Cardiac muscle cell (in vitro differentiated cells and primary cell): ENCODE results near the gene TMEM200B. TPM values are rescaled to one million over a fixed set of nuclear protein-coding genes. Genes with fewer than 3 reads are reported as not detected.
"Not testable (repeated sequence)": the region's sequence is repeated elsewhere in the genome, so short reads cannot be mapped to it uniquely, and the experiment has no call there.

Experiments
- DNase-seq, 2 donors: peaks; one replicate each; pipeline versions ENCODE4 v3.0.0 to v3.0.0-alpha.2; 2010 to 2017; ENCODE audit warnings: low read depth in 1 of 2, low spot score in 1 of 2
- H3K27ac ChIP-seq: fragments of 200-600 bp; sonication (generic); 2 replicates; pipeline ENCODE4 v1.5.1; 2016
- H3K27me3 ChIP-seq: fragments of 200-600 bp; sonication (generic); 2 replicates; pipeline ENCODE4 v1.6.0; 2016; ENCODE audit warnings: control low read depth
- H3K36me3 ChIP-seq: fragments of 200-600 bp; sonication (generic); 2 replicates; pipeline ENCODE4 v1.5.1; 2016; ENCODE audit warnings: control low read depth
- H3K4me1 ChIP-seq: fragments of 200-600 bp; sonication (generic); 2 replicates; pipeline ENCODE4 v1.8.1; 2017; ENCODE audit warnings: low read depth, mild to moderate bottlenecking, mixed run types
- H3K4me3 ChIP-seq: fragments of 200-600 bp; sonication (generic); 2 replicates; pipeline ENCODE4 v1.5.1; 2016; ENCODE audit warnings: mild to moderate bottlenecking
- H3K9me3 ChIP-seq: fragments of 200-600 bp; sonication (generic); 2 replicates; pipeline ENCODE4 v1.5.1; 2017; ENCODE audit warnings: low read depth, mild to moderate bottlenecking, control low read depth
- polyA plus RNA-seq: library from polyadenylated mRNA; unstranded; fragments of >200 nt; fragmentation: Nextera tagmentation; extraction: Ambion mirVana; gene quantifications from 2 replicates; pipeline ENCODE4 v1.2.1, GENCODE V29; 2016
- total RNA-seq: library from RNA; depleted of rRNA; stranded (reverse); fragments of >200 nt; gene quantifications from 2 replicates; pipeline ENCODE4 v1.2.3, GENCODE V29; 2016
- TF ChIP-seq, protein P1 (sequence below): IDR thresholded peaks from 2 replicates; pipeline ENCODE4 v1.5.1; 2012; ENCODE audit warnings: low read depth, mild to moderate bottlenecking, low read length

Gene TMEM200B
- total and polyA plus RNA-seq, 2 experiments from 2014 or later: 18.7 to 37.6 TPM

DNA sequence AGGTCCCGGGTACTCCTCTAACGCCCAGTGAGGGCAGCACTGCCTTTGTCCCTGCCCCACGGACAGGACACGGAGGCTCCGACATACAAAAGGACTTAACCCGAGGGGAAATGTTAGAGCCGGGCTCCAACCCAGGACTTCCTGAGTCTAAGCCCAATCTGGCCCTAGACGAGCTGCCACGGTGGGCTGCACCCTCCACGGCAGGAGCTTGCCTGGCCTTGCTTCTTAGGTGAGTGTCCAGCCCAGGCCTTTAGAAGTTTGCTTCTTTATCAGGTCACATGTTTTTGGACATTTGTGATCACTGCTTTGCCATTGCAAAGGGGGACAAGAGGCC is 11.0 kb upstream of the TMEM200B start:
- H3K27ac ChIP-seq: no peak overlapping the region
- no peak for DNase-seq
- no peaks in the 10 kb centered on the region for H3K36me3 ChIP-seq
- no peaks in the 10 kb centered on the region for H3K27me3 ChIP-seq
- no peaks in the 10 kb centered on the region for H3K4me1 ChIP-seq
- TF ChIP-seq, protein P1, sequence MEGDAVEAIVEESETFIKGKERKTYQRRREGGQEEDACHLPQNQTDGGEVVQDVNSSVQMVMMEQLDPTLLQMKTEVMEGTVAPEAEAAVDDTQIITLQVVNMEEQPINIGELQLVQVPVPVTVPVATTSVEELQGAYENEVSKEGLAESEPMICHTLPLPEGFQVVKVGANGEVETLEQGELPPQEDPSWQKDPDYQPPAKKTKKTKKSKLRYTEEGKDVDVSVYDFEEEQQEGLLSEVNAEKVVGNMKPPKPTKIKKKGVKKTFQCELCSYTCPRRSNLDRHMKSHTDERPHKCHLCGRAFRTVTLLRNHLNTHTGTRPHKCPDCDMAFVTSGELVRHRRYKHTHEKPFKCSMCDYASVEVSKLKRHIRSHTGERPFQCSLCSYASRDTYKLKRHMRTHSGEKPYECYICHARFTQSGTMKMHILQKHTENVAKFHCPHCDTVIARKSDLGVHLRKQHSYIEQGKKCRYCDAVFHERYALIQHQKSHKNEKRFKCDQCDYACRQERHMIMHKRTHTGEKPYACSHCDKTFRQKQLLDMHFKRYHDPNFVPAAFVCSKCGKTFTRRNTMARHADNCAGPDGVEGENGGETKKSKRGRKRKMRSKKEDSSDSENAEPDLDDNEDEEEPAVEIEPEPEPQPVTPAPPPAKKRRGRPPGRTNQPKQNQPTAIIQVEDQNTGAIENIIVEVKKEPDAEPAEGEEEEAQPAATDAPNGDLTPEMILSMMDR: no peak
- no peaks in the 10 kb centered on the region for H3K9me3 ChIP-seq
- no peak overlapping the region for H3K4me3 ChIP-seq

DNA sequence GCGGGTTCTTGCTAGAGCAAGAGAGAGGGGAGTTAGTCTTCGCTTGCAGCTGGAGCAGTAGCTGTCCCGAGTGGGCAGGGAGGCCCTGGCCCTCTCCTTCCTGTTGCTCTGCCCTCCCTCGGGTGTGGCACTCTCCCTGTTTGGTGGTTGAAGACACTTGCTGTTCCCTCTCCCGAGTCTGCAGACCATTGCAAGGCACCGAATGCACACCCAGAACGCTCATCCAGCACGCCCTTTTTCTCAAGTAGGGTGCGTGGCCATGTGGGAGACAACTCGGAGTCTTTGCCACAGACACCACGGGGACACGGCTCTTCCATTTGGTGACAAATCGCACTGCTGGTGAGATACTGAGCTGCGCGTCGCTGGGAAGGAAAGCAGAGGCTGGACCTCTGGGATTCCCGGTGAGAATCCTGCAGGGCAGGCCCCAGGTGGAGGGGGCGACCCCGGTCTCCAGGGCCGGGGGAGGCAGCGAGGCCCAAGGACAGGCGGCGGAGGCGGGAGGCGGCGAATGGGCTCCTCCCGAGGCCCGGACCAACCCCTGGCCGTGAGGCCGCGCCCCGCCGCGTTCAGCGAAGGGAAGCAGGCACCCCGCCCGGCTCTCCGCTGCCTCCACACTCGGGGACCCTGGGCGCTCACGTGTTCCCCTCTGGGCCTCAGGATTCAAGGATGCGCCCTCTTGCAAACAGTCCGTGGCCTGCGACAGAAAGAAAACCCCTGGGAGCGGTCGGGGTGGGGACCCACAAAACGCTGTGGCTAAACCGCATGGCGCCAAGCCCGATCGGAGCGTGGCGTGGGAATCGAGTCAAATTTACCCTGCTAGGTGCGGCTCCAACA is 10.4 kb upstream of the TMEM200B start:
- no peak for DNase-seq
- TF ChIP-seq, protein P1: no peak
- no peaks in the 10 kb centered on the region for H3K9me3 ChIP-seq

DNA sequence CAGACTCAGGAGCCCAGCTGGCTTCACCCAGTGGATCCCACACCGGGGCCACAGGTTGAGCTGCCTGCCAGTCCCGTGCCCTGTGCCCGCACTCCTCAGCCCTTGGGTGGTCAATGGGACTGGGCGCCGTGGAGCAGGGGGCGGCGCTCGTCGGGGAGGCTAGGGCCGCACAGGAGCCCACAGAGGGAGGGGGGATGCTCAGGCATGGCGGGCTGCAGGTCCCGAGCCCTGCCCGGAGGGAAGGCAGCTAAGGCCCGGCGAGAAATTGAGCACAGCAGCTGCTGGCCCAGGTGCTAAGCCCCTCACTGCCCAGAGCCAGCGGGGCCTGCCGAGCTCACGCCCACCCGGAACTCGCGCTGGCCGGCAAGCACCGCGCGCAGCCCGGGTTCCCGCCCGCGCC is 7.4 kb upstream of the TMEM200B start:
- not testable (repeated sequence) for H3K4me1 ChIP-seq, H3K27me3 ChIP-seq, DNase-seq, H3K36me3 ChIP-seq, H3K4me3 ChIP-seq, H3K27ac ChIP-seq, H3K9me3 ChIP-seq

More for the DNA sequence above, 10.4 kb upstream of the TMEM200B start:
- no peaks in the 10 kb centered on the region for H3K27me3 ChIP-seq
- H3K36me3 ChIP-seq: no peaks in the 10 kb centered on the region
- no peak overlapping the region for H3K27ac ChIP-seq
- no peak overlapping the region for H3K4me3 ChIP-seq
- no peaks in the 10 kb centered on the region for H3K4me1 ChIP-seq

DNA sequence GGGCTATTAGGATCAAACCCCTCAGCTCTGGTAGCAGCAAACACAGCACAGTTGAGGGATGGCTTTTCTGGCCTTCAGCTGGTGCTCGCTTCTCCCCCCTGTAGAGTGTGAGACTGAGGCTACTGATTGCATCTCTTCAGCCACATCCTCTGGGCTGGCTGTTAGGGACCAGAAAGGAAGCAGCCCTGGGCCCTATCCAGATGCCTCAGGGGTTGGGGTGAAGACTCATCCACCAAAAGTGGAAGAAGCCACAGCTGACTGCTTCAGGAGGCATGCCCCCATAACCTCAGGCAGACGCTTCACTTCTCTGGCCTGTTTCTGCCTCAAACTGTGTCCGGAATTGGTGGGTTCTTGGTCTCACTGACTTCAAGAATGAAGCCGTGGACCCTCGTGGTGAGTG is 6.2 kb upstream of the TMEM200B start:
- H3K9me3 ChIP-seq: no peaks in the 10 kb centered on the region
- H3K36me3 ChIP-seq: no peaks in the 10 kb centered on the region

DNA sequence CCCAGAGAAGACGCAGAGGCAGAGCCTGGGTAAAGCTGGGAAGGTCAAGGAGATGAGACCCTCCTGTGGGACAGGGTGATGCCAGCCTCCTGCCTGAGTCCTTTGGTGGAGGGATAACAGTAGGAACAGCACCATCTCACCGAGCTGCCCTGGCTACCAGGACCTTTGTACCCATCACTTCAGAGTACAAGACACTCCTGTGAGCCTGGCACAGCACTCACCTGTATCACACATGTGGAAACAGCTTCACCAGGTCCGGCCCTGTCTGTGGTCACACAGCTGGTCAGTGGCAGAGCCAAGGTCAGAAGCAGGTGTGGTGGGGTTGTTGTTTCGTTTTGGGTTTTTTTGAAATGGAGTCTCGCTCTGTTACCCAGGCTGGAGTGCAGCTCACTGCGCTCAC is 5.0 kb upstream of the TMEM200B start:
- TF ChIP-seq, protein P1: no peak
- Histone ChIP-seq H3K27me3 (no peaks in the 10 kb centered on the region), H3K27ac (no peak overlapping the region), H3K9me3 (no peaks in the 10 kb centered on the region), H3K4me3 (no peak overlapping the region), H3K36me3 (no peaks in the 10 kb centered on the region), H3K4me1 (no peaks in the 10 kb centered on the region)
- no peak for DNase-seq

More for the DNA sequence above, 6.2 kb upstream of the TMEM200B start:
- no peak overlapping the region for H3K4me3 ChIP-seq
- no peaks in the 10 kb centered on the region for H3K4me1 ChIP-seq
- DNase-seq: no peak
- TF ChIP-seq, protein P1: no peak
- H3K27ac ChIP-seq: no peak overlapping the region
- no peaks in the 10 kb centered on the region for H3K27me3 ChIP-seq

DNA sequence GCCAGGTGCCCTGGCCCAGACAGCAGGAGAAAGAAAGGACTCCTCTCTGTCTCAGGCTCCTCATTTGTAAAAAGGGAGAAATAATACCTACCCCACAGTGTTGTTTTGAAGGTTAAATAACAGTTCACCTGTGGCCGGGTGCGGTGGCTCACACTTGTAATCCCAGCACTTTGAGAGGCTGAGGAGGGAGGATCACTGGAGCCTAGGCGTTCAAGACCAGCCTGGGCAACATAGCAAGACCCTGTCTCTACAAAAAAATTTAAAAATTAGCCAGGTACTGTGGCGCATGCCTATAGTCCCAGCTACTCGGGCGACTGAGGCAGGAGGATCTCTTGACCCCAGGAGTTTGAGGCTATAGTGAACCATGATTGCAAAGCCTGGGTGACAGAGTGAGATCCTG is 2.5 kb upstream of the TMEM200B start:
- Histone ChIP-seq H3K9me3 (no peaks in the 10 kb centered on the region), H3K36me3 (no peaks in the 10 kb centered on the region), H3K4me1 (no peaks in the 10 kb centered on the region), H3K4me3 (no peak overlapping the region), H3K27me3 (peaks cover 18% of the 10 kb centered on the region), H3K27ac (no peak overlapping the region)
- DNase-seq: no peak
- TF ChIP-seq, protein P1: no peak
